Mammary epithelial cell (primary cell): ENCODE results near the gene HOXD12.

Source experiments
- EZH2 ChIP-seq: IDR thresholded peaks from 2 replicates; pipeline ENCODE4 v1.6.1; 2012; ENCODE audit warnings: low read length, inconsistent platforms, borderline replicate concordance
- TF ChIP-seq, protein P1 (sequence below), 2 donors: IDR thresholded peaks in 1 of 2; conservative IDR thresholded peaks in 1 of 2; 2 replicates each; pipeline ENCODE4 v1.5.1; 2011 to 2012; ENCODE audit warnings: inconsistent platforms in 2 of 2, low read length in 2 of 2, mild to moderate bottlenecking in 2 of 2, control low read depth in 1 of 2, low read depth in 1 of 2; ENCODE audit not compliant: insufficient read depth in 1 of 2; ENCODE audit errors: extremely low read depth in 1 of 2

- TF ChIP-seq, protein P1, sequence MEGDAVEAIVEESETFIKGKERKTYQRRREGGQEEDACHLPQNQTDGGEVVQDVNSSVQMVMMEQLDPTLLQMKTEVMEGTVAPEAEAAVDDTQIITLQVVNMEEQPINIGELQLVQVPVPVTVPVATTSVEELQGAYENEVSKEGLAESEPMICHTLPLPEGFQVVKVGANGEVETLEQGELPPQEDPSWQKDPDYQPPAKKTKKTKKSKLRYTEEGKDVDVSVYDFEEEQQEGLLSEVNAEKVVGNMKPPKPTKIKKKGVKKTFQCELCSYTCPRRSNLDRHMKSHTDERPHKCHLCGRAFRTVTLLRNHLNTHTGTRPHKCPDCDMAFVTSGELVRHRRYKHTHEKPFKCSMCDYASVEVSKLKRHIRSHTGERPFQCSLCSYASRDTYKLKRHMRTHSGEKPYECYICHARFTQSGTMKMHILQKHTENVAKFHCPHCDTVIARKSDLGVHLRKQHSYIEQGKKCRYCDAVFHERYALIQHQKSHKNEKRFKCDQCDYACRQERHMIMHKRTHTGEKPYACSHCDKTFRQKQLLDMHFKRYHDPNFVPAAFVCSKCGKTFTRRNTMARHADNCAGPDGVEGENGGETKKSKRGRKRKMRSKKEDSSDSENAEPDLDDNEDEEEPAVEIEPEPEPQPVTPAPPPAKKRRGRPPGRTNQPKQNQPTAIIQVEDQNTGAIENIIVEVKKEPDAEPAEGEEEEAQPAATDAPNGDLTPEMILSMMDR (conservative IDR thresholded peaks at IDR 0.05 in 1 of 2, IDR thresholded peaks at IDR 0.05 in 1 of 2; ENCODE audit: extremely low read depth in 1 of 2, insufficient read depth in 1 of 2, low read depth in 1 of 2, low read length in 2 of 2): no peak
- no peak for TF ChIP-seq EZH2
Measured at GRCh38 chr2:176147210-176147799, 47.7 kb downstream of the HOXD12 start.
